C1 segment of cervical spinal cord (tissue), 14 donors: ENCODE measurements around the gene VAX1.
"Not testable (repeated sequence)": the region's sequence is repeated elsewhere in the genome, so short reads cannot be mapped to it uniquely, and the experiment has no call there.

Source experiments
- DNase-seq, 14 donors: peaks; one replicate each; lab custom pipeline; 2025; lab: John Stamatoyannopoulos, UW

Gene VAX1

DNA sequence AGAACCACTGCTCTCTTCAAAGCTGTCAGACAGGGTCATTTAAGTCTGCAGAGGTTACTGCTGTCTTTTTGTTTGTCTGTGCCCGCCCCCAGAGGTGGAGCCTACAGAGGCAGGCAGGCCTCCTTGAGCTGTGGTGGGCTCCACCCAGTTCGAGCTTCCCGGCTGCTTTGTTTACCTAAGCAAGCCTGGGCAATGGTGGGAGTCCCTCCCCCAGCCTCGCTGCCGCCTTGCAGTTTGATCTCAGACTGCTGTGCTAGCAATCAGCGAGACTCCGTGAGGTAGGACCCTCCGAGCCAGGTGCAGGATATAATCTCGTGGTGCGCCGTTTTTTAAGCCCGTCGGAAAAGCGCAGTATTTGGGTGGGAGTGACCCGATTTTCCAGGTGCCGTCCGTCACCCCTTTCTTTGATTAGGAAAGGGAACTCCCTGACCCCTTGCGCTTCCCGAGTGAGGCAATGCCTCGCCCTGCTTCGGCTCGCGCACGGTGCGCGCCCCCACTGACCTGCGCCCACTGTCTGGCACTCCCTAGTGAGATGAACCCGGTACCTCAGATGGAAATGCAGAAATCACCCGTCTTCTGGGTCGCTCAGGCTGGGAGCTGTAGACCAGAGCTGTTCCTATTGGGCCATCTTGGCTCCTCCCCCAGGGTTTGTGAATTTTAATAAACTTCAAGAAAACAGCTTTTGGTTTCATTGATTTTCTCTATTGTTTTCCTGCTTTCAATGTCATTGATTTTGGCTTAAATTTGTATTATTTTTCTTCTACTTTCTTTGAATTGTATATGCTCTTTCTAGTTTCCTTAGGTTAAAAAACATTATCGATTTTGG, 53.4 kb downstream of the VAX1 start:
- DNase-seq: not testable (repeated sequence)
